ENCODE results near the gene ISG20. TPM values are rescaled to one million over a fixed set of nuclear protein-coding genes. Genes with fewer than 3 reads are reported as not detected.

The ISG20 gene
- total RNA-seq, 1 experiment from 2014 or later = 1.8 TPM

DNA sequence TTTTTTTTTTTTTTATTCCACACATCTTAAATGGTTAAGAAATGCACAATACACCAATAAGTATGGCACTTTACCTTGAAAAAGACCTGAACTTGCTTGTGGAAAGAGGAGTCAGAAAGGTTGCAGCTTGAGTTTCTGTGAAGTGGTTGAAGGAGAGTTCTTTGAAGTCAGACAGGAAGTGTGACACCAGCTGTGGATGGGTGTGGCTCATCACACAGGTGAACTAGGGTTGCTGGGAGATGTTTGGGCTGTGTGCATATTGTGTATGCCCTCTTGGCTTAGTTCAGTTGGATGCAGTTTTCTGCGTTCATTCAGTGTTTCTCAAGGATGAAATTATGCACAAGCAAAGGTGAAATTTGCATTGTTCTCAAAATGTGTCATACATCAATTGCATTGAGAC lies 11.4 kb upstream of the ISG20 start:
- Histone ChIP-seq H3K4me1 (ENCODE audit: insufficient read depth, low read length, poor library complexity, severe bottlenecking) (peaks cover 13% of the 10 kb centered on the region), H3K9me3 (ENCODE audit: low read depth, low read length, poor library complexity, severe bottlenecking) (no peaks in the 10 kb centered on the region), H3K27me3 (replicated peaks; ENCODE audit: insufficient read depth, low read depth, low read length, poor library complexity) (no peaks in the 10 kb centered on the region), H3K36me3 (ENCODE audit: insufficient read depth, low read length, poor library complexity, severe bottlenecking) (peaks cover 61% of the 10 kb centered on the region), H3K27ac (ENCODE audit: low read depth, low read length, poor library complexity, severe bottlenecking) (no peak overlapping the region), H3K4me3 (ENCODE audit: low read depth, low read length, poor library complexity, severe bottlenecking) (no peak overlapping the region)
- no peak for DNase-seq (ENCODE audit: low spot score)
- BruUV-seq (replicated peaks) = no TSS peak
- ChIA-PET POLR2A (ENCODE audit: low non-redundant PET) (no interaction called here), CTCF (no interaction called here)
- intact Hi-C loops (cut with micrococcal nuclease; ENCODE audit: unreplicated experiment) = no loop called here
- no peak for TF ChIP-seq EZH2 (IDR thresholded peaks at IDR 0.05; ENCODE audit: borderline replicate concordance, low read depth, low read length, poor library complexity, severe bottlenecking)

- Histone ChIP-seq H3K36me3 (ENCODE audit: insufficient read depth, low read length, poor library complexity, severe bottlenecking) (peaks cover 61% of the 10 kb centered on the region), H3K27me3 (replicated peaks; ENCODE audit: insufficient read depth, low read depth, low read length, poor library complexity) (no peaks in the 10 kb centered on the region), H3K27ac (ENCODE audit: low read depth, low read length, poor library complexity, severe bottlenecking) (no peak overlapping the region), H3K4me1 (ENCODE audit: insufficient read depth, low read length, poor library complexity, severe bottlenecking) (peaks cover 10% of the 10 kb centered on the region), H3K9me3 (ENCODE audit: low read depth, low read length, poor library complexity, severe bottlenecking) (no peaks in the 10 kb centered on the region), H3K4me3 (ENCODE audit: low read depth, low read length, poor library complexity, severe bottlenecking) (no peak overlapping the region)
- no peak for TF ChIP-seq EZH2 (IDR thresholded peaks at IDR 0.05; ENCODE audit: borderline replicate concordance, low read depth, low read length, poor library complexity, severe bottlenecking)
- TF ChIP-seq, protein P1, sequence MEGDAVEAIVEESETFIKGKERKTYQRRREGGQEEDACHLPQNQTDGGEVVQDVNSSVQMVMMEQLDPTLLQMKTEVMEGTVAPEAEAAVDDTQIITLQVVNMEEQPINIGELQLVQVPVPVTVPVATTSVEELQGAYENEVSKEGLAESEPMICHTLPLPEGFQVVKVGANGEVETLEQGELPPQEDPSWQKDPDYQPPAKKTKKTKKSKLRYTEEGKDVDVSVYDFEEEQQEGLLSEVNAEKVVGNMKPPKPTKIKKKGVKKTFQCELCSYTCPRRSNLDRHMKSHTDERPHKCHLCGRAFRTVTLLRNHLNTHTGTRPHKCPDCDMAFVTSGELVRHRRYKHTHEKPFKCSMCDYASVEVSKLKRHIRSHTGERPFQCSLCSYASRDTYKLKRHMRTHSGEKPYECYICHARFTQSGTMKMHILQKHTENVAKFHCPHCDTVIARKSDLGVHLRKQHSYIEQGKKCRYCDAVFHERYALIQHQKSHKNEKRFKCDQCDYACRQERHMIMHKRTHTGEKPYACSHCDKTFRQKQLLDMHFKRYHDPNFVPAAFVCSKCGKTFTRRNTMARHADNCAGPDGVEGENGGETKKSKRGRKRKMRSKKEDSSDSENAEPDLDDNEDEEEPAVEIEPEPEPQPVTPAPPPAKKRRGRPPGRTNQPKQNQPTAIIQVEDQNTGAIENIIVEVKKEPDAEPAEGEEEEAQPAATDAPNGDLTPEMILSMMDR (conservative IDR thresholded peaks at IDR 0.05; ENCODE audit: low read depth, low read length) = no peak
- intact Hi-C loops (cut with micrococcal nuclease; ENCODE audit: unreplicated experiment) = no loop called here
- POLR2A ChIA-PET (ENCODE audit: low non-redundant PET) = interaction anchor here (0.6 kb wide), 1 partner anchor 364 kb away, joined by 3 read pairs; no protein-coding TSS in a partner anchor
- CTCF ChIA-PET = no interaction called here
- BruUV-seq (replicated peaks) = no TSS peak
- no peak for DNase-seq (ENCODE audit: low spot score)
Observed at GRCh38 chr15:88628018-88628654, 10.7 kb upstream of the ISG20 start.

DNA sequence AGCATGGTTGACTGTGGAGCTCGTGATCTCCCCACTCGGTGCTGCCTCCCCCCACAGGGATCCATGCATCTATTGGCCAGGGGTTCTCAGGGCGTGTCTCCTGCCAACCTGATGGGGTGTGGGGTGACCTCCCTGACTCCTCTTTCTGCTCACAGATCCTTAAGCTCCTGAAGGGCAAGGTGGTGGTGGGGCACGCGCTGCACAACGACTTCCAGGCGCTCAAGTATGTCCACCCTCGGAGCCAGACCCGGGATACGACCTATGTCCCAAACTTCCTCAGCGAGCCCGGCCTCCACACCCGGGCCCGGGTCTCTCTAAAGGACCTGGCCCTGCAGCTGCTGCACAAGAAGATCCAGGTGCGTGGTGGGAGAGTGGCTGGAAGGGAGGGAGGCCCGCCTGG lies 9.7 kb upstream of the ISG20 start:
- ChIA-PET CTCF (no interaction called here), POLR2A (ENCODE audit: low non-redundant PET) (no interaction called here)
- no peak overlapping the region for H3K4me3 ChIP-seq (ENCODE audit: low read depth, low read length, poor library complexity, severe bottlenecking)
- no peaks in the 10 kb centered on the region for H3K9me3 ChIP-seq (ENCODE audit: low read depth, low read length, poor library complexity, severe bottlenecking)
- H3K27me3 ChIP-seq (replicated peaks; ENCODE audit: insufficient read depth, low read depth, low read length, poor library complexity) = no peaks in the 10 kb centered on the region
- H3K36me3 ChIP-seq (ENCODE audit: insufficient read depth, low read length, poor library complexity, severe bottlenecking) = peaks cover 65% of the 10 kb centered on the region
- peaks cover 1% of the 10 kb centered on the region for H3K4me1 ChIP-seq (ENCODE audit: insufficient read depth, low read length, poor library complexity, severe bottlenecking)
- intact Hi-C loops (cut with micrococcal nuclease; ENCODE audit: unreplicated experiment) = no loop called here
- BruUV-seq (replicated peaks) = no TSS peak
- DNase-seq (ENCODE audit: low spot score) = no peak
- H3K27ac ChIP-seq (ENCODE audit: low read depth, low read length, poor library complexity, severe bottlenecking) = no peak overlapping the region
- TF ChIP-seq EZH2 (IDR thresholded peaks at IDR 0.05; ENCODE audit: borderline replicate concordance, low read depth, low read length, poor library complexity, severe bottlenecking) = no peak
- TF ChIP-seq, protein P1 (conservative IDR thresholded peaks at IDR 0.05; ENCODE audit: low read depth, low read length) = no peak

- BruUV-seq (replicated peaks) = no TSS peak
- Histone ChIP-seq H3K36me3 (ENCODE audit: insufficient read depth, low read length, poor library complexity, severe bottlenecking) (peaks cover 65% of the 10 kb centered on the region), H3K4me3 (ENCODE audit: low read depth, low read length, poor library complexity, severe bottlenecking) (no peak overlapping the region), H3K4me1 (ENCODE audit: insufficient read depth, low read length, poor library complexity, severe bottlenecking) (no peaks in the 10 kb centered on the region), H3K9me3 (ENCODE audit: low read depth, low read length, poor library complexity, severe bottlenecking) (no peaks in the 10 kb centered on the region), H3K27me3 (replicated peaks; ENCODE audit: insufficient read depth, low read depth, low read length, poor library complexity) (no peaks in the 10 kb centered on the region), H3K27ac (ENCODE audit: low read depth, low read length, poor library complexity, severe bottlenecking) (no peak overlapping the region)
- POLR2A ChIA-PET (ENCODE audit: low non-redundant PET) = no interaction called here
- CTCF ChIA-PET = no interaction called here
- intact Hi-C loops (cut with micrococcal nuclease; ENCODE audit: unreplicated experiment) = no loop called here
- no peak for DNase-seq (ENCODE audit: low spot score)
- TF ChIP-seq, protein P1 (conservative IDR thresholded peaks at IDR 0.05; ENCODE audit: low read depth, low read length) = no peak
- TF ChIP-seq EZH2 (IDR thresholded peaks at IDR 0.05; ENCODE audit: borderline replicate concordance, low read depth, low read length, poor library complexity, severe bottlenecking) = no peak
Observed at GRCh38 chr15:88630141-88630721, 8.6 kb upstream of the ISG20 start.
